Measurements from ENCODE around the gene SYNM.

SYNM gene

GRCh38 chr15:99123713-99124451 lies 19.0 kb downstream of the SYNM start:
- peaks cover 76% of the 10 kb centered on the region for H3K4me1 ChIP-seq (ENCODE audit: control insufficient read depth, insufficient read depth, low read length)
- H3K36me3 ChIP-seq (ENCODE audit: control insufficient read depth, insufficient read depth, low read length), result peaks cover 6% of the 10 kb centered on the region
- peak overlapping the region; percentile 2 for H3K4me3 ChIP-seq (ENCODE audit: low read length)
- peak overlapping the region; percentile 96 for H3K27ac ChIP-seq (ENCODE audit: low read depth, low read length)
- H3K9ac ChIP-seq (ENCODE audit: low read length), result no peak overlapping the region
- H3K27me3 ChIP-seq (ENCODE audit: control insufficient read depth, insufficient read depth, low read length), result no peaks in the 10 kb centered on the region

- Histone ChIP-seq H3K4me3 (ENCODE audit: low read length) (peak overlapping the region; percentile 2), H3K36me3 (ENCODE audit: control insufficient read depth, insufficient read depth, low read length) (peaks cover 6% of the 10 kb centered on the region), H3K9ac (ENCODE audit: low read length) (no peak overlapping the region), H3K4me1 (ENCODE audit: control insufficient read depth, insufficient read depth, low read length) (peaks cover 72% of the 10 kb centered on the region), H3K27me3 (ENCODE audit: control insufficient read depth, insufficient read depth, low read length) (no peaks in the 10 kb centered on the region), H3K27ac (ENCODE audit: low read depth, low read length) (peak overlapping the region; percentile 96)
Observed at GRCh38 chr15:99124641-99125040, 19.8 kb downstream of the SYNM start.

GRCh38 chr15:99125061-99125891 lies 20.4 kb downstream of the SYNM start:
- Histone ChIP-seq H3K9ac (ENCODE audit: low read length) (no peak overlapping the region), H3K36me3 (ENCODE audit: control insufficient read depth, insufficient read depth, low read length) (peaks cover 10% of the 10 kb centered on the region), H3K4me3 (ENCODE audit: low read length) (peak overlapping the region; percentile 2), H3K4me1 (ENCODE audit: control insufficient read depth, insufficient read depth, low read length) (peaks cover 72% of the 10 kb centered on the region), H3K27ac (ENCODE audit: low read depth, low read length) (peak overlapping the region; percentile 96), H3K27me3 (ENCODE audit: control insufficient read depth, insufficient read depth, low read length) (no peaks in the 10 kb centered on the region)

GRCh38 chr15:99126131-99126588 lies 21.3 kb downstream of the SYNM start:
- peak overlapping the region; percentile 96 for H3K27ac ChIP-seq (ENCODE audit: low read depth, low read length)
- H3K4me1 ChIP-seq (ENCODE audit: control insufficient read depth, insufficient read depth, low read length), result peaks cover 69% of the 10 kb centered on the region
- no peak overlapping the region for H3K4me3 ChIP-seq (ENCODE audit: low read length)
- H3K27me3 ChIP-seq (ENCODE audit: control insufficient read depth, insufficient read depth, low read length), result no peaks in the 10 kb centered on the region
- H3K9ac ChIP-seq (ENCODE audit: low read length), result no peak overlapping the region
- H3K36me3 ChIP-seq (ENCODE audit: control insufficient read depth, insufficient read depth, low read length), result peaks cover 15% of the 10 kb centered on the region

GRCh38 chr15:99126930-99127329 lies 22.1 kb downstream of the SYNM start:
- no peak overlapping the region for H3K9ac ChIP-seq (ENCODE audit: low read length)
- H3K27me3 ChIP-seq (ENCODE audit: control insufficient read depth, insufficient read depth, low read length), result no peaks in the 10 kb centered on the region
- peaks cover 68% of the 10 kb centered on the region for H3K4me1 ChIP-seq (ENCODE audit: control insufficient read depth, insufficient read depth, low read length)
- no peak overlapping the region for H3K4me3 ChIP-seq (ENCODE audit: low read length)
- peak overlapping the region; percentile 96 for H3K27ac ChIP-seq (ENCODE audit: low read depth, low read length)
- peaks cover 22% of the 10 kb centered on the region for H3K36me3 ChIP-seq (ENCODE audit: control insufficient read depth, insufficient read depth, low read length)

GRCh38 chr15:99127773-99128172 lies 22.9 kb downstream of the SYNM start:
- no peaks in the 10 kb centered on the region for H3K27me3 ChIP-seq (ENCODE audit: control insufficient read depth, insufficient read depth, low read length)
- no peak overlapping the region for H3K9ac ChIP-seq (ENCODE audit: low read length)
- peaks cover 22% of the 10 kb centered on the region for H3K36me3 ChIP-seq (ENCODE audit: control insufficient read depth, insufficient read depth, low read length)
- peak overlapping the region; percentile 96 for H3K27ac ChIP-seq (ENCODE audit: low read depth, low read length)
- peaks cover 66% of the 10 kb centered on the region for H3K4me1 ChIP-seq (ENCODE audit: control insufficient read depth, insufficient read depth, low read length)
- no peak overlapping the region for H3K4me3 ChIP-seq (ENCODE audit: low read length)

- Histone ChIP-seq H3K27ac (ENCODE audit: low read depth, low read length) (peak overlapping the region; percentile 80), H3K4me3 (ENCODE audit: low read length) (no peak overlapping the region), H3K4me1 (ENCODE audit: control insufficient read depth, insufficient read depth, low read length) (peaks cover 60% of the 10 kb centered on the region)
Observed at GRCh38 chr15:99128411-99128810, 23.5 kb downstream of the SYNM start.

GRCh38 chr15:99129644-99130043 lies 24.8 kb downstream of the SYNM start:
- Histone ChIP-seq H3K4me1 (ENCODE audit: control insufficient read depth, insufficient read depth, low read length) (peaks cover 63% of the 10 kb centered on the region), H3K9ac (ENCODE audit: low read length) (no peak overlapping the region), H3K4me3 (ENCODE audit: low read length) (no peak overlapping the region), H3K27ac (ENCODE audit: low read depth, low read length) (peak overlapping the region; percentile 80), H3K36me3 (ENCODE audit: control insufficient read depth, insufficient read depth, low read length) (peaks cover 26% of the 10 kb centered on the region), H3K27me3 (ENCODE audit: control insufficient read depth, insufficient read depth, low read length) (no peaks in the 10 kb centered on the region)

More at GRCh38 chr15:99128411-99128810, 23.5 kb downstream of the SYNM start:
- Histone ChIP-seq H3K36me3 (ENCODE audit: control insufficient read depth, insufficient read depth, low read length) (peaks cover 22% of the 10 kb centered on the region), H3K27me3 (ENCODE audit: control insufficient read depth, insufficient read depth, low read length) (no peaks in the 10 kb centered on the region), H3K9ac (ENCODE audit: low read length) (no peak overlapping the region)

GRCh38 chr15:99130314-99130713 lies 25.4 kb downstream of the SYNM start:
- H3K27ac ChIP-seq (ENCODE audit: low read depth, low read length), result peak overlapping the region; percentile 80
- peaks cover 62% of the 10 kb centered on the region for H3K4me1 ChIP-seq (ENCODE audit: control insufficient read depth, insufficient read depth, low read length)
- no peak overlapping the region for H3K9ac ChIP-seq (ENCODE audit: low read length)
- no peaks in the 10 kb centered on the region for H3K27me3 ChIP-seq (ENCODE audit: control insufficient read depth, insufficient read depth, low read length)
- H3K36me3 ChIP-seq (ENCODE audit: control insufficient read depth, insufficient read depth, low read length), result peaks cover 26% of the 10 kb centered on the region
- H3K4me3 ChIP-seq (ENCODE audit: low read length), result no peak overlapping the region

GRCh38 chr15:99130765-99131440 lies 26.0 kb downstream of the SYNM start:
- H3K9ac ChIP-seq (ENCODE audit: low read length), result no peak overlapping the region

GRCh38 chr15:99131441-99132023 lies 26.7 kb downstream of the SYNM start:
- no peaks in the 10 kb centered on the region for H3K27me3 ChIP-seq (ENCODE audit: control insufficient read depth, insufficient read depth, low read length)
- H3K4me1 ChIP-seq (ENCODE audit: control insufficient read depth, insufficient read depth, low read length), result peaks cover 59% of the 10 kb centered on the region
- H3K9ac ChIP-seq (ENCODE audit: low read length), result no peak overlapping the region
- peaks cover 26% of the 10 kb centered on the region for H3K36me3 ChIP-seq (ENCODE audit: control insufficient read depth, insufficient read depth, low read length)
- no peak overlapping the region for H3K4me3 ChIP-seq (ENCODE audit: low read length)
- peak overlapping the region; percentile 80 for H3K27ac ChIP-seq (ENCODE audit: low read depth, low read length)

More at GRCh38 chr15:99130765-99131440, 26.0 kb downstream of the SYNM start:
- Histone ChIP-seq H3K4me1 (ENCODE audit: control insufficient read depth, insufficient read depth, low read length) (peaks cover 61% of the 10 kb centered on the region), H3K27me3 (ENCODE audit: control insufficient read depth, insufficient read depth, low read length) (no peaks in the 10 kb centered on the region), H3K4me3 (ENCODE audit: low read length) (no peak overlapping the region), H3K36me3 (ENCODE audit: control insufficient read depth, insufficient read depth, low read length) (peaks cover 26% of the 10 kb centered on the region), H3K27ac (ENCODE audit: low read depth, low read length) (peak overlapping the region; percentile 80)

GRCh38 chr15:99132122-99132521 lies 27.2 kb downstream of the SYNM start:
- Histone ChIP-seq H3K27me3 (ENCODE audit: control insufficient read depth, insufficient read depth, low read length) (no peaks in the 10 kb centered on the region), H3K4me1 (ENCODE audit: control insufficient read depth, insufficient read depth, low read length) (peaks cover 55% of the 10 kb centered on the region), H3K36me3 (ENCODE audit: control insufficient read depth, insufficient read depth, low read length) (peaks cover 21% of the 10 kb centered on the region), H3K27ac (ENCODE audit: low read depth, low read length) (peak overlapping the region; percentile 80), H3K9ac (ENCODE audit: low read length) (no peak overlapping the region), H3K4me3 (ENCODE audit: low read length) (no peak overlapping the region)

All from rectal smooth muscle tissue (tissue), 1 donor.